NCI-H2081 (cell line): ENCODE results near the gene DCTN5.
"Not testable (repeated sequence)": the region's sequence is repeated elsewhere in the genome, so short reads cannot be mapped to it uniquely, and the experiment has no call there.

Source experiments
- DNase-seq, 2 experiments: peaks; one replicate each; lab custom pipeline; 2025; lab: John Stamatoyannopoulos, UW

DCTN5 gene

DNA sequence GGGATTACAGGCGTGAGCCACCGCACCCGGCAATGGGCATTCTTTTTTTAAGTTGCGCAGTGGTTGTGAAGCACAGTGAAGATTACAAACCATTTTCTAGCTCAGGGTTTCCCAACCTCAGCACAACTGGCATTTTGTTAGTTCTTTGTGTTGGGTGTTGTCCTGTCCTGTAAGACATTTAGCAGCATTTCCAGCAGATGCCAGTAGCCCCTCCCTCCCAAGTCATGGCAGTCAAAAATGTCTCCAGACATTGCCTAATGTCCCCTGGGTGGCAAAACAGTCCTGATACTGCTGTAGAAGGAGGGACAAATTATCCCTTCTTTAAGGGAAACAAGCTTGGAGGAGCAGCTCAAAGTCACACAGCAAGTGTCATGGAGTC, 53.0 kb downstream of the DCTN5 start:
- DNase-seq, result no peak

DNA sequence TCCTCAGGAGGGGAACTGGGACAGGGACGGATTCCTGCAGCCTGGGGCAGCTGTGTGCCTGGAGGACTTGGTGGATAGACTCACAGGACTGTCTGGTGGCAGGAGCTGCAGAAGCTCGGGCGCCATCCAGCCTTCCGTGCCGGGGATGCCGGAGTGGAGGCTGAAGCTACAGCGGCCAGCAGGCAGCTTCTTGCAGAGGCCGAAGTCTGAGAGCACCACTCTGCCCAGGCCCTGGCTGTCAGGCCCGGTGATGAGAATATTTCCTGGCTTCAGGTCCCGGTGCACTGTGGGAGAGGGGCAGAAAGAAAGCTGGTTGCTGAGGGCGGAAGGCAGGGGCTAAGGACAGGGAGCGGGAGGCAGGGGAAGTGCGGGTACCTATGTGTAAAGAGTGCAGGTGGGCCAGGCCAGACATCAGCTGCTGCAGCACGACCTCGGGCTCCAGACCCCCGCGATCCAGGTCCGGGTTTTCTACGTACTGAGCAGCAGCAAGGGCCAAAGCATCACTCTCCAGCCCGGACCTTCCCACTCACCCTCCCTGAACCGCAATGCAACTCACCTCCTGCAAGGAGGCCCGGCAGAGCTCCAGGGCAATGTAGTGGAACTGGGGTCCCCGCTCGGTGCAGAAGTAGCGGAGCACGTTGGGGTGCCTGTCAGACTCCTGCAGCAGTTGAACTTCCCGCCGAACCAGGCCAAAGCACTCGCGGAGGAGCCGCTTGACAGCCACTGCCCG, 53.5 kb downstream of the DCTN5 start:
- no peak for DNase-seq

DNA sequence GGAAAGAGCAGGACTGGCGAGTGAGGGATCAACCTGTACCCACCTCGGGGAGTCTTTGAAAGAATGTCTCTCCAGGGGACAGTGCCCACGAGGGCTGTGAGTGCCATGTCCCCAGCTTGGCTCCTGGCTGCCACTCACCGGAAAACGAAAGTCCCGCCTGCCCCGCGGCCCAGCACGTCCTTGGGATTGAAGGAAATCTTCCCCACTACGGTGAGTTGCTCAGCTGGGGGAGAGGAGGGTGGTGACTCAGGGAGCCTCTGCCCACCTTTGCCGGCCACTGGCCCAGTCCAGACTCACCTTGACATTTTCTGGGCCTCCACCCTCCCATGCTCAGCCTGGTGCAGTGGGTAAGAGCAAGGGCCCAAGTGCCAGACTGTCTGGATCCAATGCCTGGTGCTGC, 54.5 kb downstream of the DCTN5 start:
- DNase-seq, result no peak

DNA sequence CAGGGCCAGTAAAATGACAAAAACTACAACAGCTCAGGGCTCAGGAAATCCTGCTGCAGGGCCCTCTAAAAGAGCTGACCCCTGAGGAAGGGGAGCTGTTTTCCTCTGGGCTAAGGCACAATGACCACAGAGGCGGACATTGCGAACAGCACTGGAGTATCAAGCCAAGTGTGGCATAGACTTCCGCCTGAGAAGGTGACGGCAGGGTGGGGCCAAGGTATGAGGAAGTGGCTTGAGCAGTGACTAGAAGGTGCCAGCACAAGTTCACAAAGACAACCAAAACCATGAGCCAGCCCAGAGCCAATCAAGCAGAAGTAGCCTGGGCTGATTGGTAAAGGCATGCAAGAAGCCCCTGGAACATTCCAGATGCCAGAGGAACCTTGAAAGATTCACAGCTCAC, 57.8 kb downstream of the DCTN5 start:
- DNase-seq, result no peak

DNA sequence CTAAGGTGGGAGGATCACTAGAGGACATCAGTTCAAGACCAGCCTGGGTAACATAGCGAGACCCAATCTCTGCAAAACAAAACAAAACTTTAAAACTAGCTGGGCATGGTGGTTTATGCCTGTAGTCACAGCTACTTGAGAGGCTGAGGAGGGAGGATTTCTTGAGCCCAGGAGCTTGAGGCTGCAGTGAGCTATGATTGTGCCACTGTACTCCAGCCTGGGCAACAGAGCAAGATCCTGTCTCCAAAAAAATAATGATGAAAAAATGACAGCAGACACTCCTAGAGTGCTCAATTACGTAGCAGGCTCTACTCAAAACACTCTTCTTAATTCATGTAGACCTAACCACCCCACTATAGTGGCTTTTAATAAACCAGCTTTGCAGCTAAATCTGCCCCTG, 58.8 kb downstream of the DCTN5 start:
- no peak for DNase-seq

DNA sequence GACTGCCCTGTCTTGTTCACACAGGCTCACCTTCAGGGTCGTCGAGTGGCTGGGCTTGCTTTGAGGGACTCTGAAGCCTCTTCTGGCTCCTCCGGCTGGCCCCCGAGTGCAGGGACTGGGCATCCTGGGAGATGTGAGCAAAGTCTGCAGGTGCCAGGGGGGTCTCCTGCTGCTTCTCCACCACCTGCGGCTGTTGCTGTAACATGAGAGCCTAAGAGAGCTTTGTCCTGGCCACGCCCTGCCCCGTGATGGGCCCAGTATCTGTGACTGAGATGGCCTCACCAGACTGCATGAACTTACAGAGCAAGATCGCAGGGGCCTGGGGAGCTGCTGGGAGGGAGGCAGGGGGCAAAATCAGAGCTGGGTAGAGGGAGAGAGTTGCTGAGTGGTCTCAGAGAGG, 59.2 kb downstream of the DCTN5 start:
- no peak for DNase-seq

DNA sequence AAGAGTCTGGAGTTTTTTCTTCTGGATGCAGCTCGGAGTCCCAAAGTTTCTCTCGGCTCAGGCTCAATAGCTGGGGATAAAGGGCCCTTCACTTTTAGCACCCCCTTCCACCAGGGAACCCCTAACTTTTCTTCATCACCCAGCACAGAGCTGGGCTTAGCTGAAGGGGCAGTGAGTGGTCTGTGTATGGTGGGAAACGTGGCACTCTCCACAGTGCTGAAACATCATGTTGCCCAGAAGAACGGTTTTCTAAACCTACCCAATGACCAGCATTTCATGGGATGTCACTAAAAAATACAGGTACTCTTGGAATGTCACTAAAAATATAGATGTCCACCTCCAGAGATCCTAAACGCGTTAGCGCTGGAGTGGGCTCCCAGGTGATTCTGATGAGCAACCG, 59.8 kb downstream of the DCTN5 start:
- no peak for DNase-seq

DNA sequence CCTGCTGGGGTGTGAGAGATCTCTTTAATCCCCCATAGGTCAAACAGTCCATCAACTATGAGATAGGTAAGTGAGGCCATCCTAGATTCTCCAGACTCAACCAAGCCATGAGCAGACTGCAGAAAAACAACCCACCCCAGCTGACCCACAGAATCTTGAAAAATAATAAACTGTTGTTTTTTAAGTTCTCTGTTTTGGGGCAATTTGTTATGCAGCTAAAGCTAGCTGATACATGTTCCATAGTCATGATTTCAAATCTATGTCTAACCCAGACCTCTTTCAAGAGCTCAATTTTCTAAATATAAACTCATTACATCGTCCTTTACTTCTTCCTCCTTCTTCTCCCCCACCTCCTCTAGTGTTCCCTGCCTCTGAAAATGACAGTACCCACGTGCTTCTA, 61.7 kb downstream of the DCTN5 start:
- DNase-seq, result no peak

DNA sequence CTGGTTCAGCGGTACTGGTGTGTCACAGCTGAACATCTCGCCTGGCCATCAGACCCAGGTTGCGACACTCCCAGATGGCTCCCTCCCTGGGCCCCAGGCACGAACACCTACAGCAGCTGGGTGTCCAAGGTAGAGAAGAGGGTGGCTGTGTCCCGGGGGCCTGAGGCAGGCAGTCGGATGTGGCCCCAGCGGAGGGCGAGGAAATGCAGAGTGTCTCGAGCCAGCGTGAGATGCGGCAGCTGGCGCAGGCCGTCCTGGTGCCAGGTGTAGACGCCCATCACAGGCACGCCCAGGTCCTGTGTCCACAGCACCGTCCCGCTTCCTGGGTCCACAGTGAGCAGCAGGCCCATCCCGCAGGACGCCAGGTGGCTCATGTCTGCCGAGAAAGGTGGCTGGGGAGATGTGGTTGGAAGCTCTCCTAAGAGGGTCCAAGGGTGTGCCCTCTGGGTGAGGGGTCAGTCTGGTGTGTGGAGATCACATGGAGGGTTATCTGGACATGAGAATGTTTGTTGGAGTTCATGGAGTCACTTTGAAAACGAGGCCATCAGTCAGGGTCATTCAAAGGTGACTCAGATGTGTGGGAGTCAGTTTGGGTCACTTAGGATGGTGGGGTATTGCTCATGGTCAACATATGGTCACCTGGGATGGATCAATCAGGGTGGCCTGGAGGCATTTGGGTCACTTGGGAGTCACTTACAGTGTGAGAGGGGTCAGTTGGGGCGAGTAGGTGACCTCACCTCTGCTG, 63.7 kb downstream of the DCTN5 start:
- DNase-seq, result no peak

DNA sequence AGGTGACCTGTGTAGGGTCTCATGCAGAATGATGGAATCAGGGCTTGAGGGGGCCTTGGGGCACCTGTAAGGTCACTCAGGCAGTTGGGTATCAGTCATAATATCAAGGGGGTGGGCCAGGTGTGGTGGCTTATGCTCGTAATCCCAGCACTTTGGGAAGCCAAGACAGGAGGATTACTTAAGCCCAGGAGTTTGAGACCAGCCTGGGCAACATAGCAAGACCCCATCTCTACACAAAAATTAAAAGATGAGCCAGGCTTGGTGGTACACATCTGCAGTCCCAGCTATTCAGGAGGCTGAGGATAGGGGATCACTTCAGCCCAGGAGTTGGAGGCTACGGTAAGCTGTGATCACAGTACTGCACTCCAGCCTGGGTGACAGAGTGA, 64.2 kb downstream of the DCTN5 start:
- no peak for DNase-seq

DNA sequence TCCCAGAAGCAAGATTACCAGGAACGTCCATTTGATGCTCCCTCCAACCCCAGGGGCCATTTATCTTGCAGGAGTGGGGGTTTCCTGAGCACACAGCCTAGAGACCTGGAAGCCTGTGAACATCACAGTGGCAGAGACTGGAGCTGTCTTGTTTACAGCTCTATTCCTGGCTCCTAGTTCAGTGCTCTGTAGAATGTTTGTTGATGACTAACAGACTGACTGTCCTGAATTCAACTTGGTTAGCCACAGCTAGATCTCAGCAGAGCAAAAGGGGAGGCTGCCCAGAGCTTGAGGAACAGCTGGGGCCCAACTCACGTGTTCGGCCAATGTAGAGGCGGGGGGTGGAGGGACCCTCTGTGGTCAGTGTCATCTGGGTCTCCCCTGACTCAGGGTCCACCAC, 65.2 kb downstream of the DCTN5 start:
- DNase-seq, result no peak

DNA sequence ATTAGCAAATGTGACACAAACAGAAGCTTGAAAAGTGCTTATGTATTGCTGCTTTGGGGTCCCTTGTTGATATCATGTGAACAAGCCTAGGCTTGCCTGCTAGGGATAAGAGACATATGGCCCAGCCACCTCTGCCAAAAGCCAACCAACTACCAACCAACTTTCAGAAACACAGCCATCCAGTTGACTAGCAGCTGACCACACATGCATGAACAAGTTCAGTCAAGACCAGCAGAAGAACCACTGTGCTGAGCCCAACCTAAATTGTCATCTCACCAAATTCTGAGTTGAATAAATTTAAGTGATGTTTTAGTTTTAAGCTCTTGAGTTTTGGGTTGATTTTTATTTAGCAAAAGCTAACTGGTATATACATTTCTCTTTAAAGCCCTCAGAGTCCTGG, 68.3 kb downstream of the DCTN5 start:
- DNase-seq, result no peak

DNA sequence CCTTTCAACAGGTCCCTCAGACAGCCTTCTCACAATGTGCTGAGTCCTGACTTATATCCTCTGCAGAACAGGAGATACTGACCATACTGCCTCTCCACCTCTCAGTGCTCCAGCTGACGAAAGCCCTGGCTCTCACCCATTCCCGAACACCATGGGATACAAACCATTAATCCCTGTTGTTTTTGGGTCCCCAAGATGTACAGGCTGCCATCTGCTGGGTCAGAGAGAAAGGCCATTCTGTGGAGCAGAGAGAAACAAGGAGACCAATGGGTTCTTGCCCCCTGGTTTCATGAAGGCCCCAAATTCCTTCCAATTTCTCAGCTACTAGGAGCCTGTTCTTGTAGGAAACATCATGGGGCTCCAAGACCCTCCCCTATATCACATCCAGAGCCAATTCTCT, 68.7 kb downstream of the DCTN5 start:
- no peak for DNase-seq

DNA sequence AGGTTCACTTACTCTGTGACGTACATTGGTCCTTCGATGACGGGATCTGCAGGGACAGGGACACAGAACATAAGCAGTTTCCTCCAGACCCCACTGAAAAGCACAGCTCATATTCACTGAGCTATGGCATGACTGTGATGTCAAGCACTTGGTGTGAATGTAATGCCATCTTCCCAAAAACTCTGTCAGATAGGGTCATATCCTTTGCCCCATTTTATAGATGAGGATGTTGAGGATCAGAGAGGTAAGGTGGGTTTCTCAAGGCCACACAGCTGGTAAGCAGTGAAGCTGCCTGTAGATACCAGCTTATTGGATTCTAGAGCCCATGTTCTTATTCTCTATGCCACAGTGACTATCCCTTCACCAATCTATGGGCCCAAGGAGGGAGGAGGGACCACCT, 69.2 kb downstream of the DCTN5 start:
- no peak for DNase-seq

DNA sequence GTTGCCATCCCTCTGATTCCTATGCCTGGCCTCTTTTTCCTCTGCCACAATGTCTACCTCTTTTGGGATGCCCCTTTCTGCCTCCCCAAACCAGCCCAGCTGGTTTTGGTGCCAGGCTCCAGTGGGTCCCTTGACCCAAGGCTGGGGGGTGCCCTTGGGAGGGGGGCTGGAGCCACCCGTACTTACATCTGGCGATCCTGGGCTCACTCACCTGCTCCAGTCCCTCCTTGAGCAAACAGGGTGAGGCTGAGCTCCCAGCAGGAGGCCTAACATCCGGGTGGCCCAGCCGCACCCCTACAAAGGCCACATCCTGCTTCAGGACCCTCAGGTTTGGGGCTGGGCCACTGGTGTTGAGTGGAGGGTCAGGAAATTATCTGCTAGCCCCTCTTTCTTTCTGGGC, 70.5 kb downstream of the DCTN5 start:
- no peak for DNase-seq

DNA sequence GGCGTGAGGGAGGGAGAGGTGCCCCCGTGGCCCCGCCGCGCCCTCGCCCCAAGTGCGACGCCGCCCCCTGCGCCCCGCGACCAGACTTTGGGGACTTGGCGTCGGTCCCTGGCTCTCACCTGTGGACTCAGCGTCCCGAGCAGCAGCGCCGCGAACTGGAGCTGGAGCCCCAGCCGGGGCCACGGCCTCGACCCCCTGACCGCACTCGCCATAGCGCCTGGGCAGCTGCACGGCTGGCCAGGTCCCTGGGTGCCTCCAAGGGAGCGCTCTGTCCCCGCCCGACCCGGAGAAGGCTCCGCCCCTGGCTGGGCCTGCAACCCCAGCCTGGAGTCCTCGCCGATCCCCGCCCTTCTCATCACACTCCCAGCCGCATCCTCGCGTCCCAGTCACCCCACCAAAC, 71.7 kb downstream of the DCTN5 start, which contains the start of gene ERN2:
TSS of gene ERN2 (minus strand) at position 247 of the 400 bp plus-strand sequence. CDS start at position 212, 35 bp downstream.
- no peak for DNase-seq

DNA sequence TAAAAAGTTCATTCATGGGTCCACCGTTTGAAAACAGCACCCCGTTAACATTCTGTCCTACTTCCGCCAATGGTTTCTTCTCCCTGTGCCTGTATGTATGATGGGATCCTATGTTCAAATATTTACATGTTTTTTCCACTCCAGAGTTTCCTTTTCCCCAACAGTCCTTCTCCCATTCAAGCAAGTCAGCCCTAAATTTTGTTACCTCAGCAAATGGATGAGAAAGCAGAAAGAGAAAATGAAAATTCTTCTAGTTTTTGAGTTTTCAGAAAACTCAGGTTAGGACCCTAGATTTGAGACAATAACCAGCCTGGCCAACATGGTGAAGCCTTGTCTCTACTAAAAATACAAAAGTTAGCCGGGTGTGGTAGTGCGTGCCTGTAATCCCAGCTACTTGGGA, 75.2 kb downstream of the DCTN5 start:
- DNase-seq, result no peak

DNA sequence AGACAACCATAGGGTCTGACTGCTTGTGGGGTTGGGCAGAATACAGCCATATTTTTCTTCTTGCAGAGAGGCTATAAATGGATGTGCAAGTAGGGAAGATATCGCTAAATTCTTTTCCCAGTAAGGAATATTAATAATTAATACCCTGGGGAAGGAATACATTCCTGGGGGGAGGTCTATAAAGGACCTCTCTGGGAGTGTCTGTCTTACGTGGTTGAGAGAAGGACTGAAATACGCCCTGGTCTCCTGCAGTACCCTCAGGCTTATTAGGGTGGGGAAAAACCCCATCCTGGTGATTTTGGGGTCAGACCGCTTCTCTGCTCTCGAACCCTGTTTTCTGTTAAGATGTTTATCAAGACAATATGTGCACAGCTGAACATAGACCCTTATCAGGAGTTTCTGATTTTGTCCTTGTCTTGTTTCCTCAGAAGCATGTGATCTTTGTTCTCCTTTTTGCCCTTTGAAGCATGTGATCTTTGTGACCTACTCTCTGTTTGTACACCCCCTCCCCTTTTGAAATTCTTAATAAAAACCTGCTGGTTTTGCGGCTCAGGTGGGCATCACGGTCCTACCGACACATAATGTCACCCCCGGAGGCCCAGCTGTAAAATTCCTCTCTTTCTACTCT, 81.5 kb downstream of the DCTN5 start:
- not testable (repeated sequence) for DNase-seq

DNA sequence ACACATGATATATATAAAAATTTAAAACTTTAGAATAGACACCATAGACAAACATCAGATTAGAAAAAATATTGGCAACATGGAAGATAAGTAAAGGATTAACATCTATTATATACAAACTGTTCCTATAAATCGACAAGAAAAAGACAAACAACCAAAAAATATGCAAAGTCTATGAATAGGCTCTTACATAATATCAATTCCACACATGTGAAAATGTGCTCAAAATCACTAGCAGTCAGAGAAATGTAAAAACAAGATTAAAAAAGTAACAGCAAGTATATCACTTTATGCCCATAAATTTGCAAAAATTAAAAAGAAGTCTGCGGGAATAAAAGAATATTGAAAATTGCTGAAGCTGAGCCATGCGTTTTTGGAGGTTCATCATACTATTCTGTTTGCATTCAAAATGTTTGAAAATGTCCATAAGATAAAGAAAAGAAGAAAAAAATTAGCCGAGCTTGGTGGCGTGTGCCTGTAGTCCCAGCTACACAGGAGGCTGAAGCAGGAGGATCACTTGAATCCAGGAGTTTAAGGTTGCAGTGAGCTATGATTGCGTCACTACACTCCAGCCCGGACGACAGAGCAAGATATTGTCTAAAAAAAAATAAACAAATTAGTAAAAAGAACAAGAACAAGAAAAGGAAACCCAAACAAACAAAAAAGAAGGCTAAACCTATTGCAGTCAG, 83.0 kb downstream of the DCTN5 start:
- no peak for DNase-seq

DNA sequence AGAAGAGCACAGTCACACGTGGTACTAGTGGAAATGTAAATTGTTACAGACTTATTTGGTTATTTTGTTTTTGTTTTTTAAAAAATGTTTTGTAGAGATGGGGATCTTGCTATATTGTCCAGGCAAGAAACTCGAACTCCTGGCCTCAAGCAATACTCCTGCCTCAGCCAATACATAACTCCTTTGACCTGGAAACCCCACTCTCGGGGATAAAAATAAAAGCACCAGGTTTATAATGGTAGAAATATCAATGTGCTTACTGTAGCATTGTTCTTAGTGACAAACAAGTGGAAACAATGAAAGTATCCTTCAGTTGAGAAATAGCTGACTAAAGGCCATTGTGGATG, 83.5 kb downstream of the DCTN5 start:
- DNase-seq, result no peak

DNA sequence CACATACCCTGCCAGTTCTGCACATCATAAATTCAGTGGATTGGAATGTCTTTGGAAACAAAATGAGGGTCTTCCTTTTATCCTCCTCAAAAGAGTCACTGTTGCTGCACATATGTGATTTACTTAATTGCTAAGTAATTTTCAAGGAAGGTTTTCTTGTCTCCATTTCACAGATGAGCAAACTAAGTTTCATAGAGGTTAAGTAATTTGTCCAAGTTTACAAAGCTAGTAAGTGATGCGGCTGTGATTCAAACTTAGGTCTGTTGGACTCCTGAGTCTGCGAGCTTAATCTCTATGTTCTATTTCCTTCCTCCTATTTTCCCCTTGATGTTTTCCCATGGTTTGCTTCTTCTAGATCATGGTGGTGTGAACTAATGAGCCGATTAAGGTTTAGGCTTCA, 85.4 kb downstream of the DCTN5 start:
- no peak for DNase-seq
